Spleen (tissue), 7 donors: ENCODE data around the gene FN3K.

ENCODE experiments used
- POLR2A ChIP-seq, 3 donors: fragments of 450-650 bp; IDR thresholded peaks; one replicate each; pipeline ENCODE4 v1.5.1; 2017; ENCODE audit warnings: antibody characterized with exemption in 3 of 3, mild to moderate bottlenecking in 1 of 3
- POLR2AphosphoS5 ChIP-seq, 3 donors: sonication (generic); formaldehyde crosslinking; IDR thresholded peaks; one replicate each; pipeline ENCODE4 v1.5.1; 2017; ENCODE audit warnings: antibody characterized with exemption in 3 of 3
- TF ChIP-seq, protein P1 (sequence below), 11 experiments: fragments of 200-600 bp in 7 of 11; fragments of 450-650 bp in 4 of 11; sonication (generic) in 4 of 11; IDR thresholded peaks in 8 of 11; conservative IDR thresholded peaks in 3 of 11; 1 replicate in 7 of 11; 2 replicates in 4 of 11; pipeline versions ENCODE4 v1.4.0 to v1.8.0; 2016 to 2021; ENCODE audit warnings: antibody characterized with exemption in 11 of 11, inconsistent platforms in 4 of 11, mild to moderate bottlenecking in 1 of 11
- donor health status: DM: no; HTN: no; CAD: no; lungs with moderate emphysema.
- donor health status: DM: no; HTN: no; CAD: no.
- donor health status: DM: no; HTN: no; CAD: no.

DNA sequence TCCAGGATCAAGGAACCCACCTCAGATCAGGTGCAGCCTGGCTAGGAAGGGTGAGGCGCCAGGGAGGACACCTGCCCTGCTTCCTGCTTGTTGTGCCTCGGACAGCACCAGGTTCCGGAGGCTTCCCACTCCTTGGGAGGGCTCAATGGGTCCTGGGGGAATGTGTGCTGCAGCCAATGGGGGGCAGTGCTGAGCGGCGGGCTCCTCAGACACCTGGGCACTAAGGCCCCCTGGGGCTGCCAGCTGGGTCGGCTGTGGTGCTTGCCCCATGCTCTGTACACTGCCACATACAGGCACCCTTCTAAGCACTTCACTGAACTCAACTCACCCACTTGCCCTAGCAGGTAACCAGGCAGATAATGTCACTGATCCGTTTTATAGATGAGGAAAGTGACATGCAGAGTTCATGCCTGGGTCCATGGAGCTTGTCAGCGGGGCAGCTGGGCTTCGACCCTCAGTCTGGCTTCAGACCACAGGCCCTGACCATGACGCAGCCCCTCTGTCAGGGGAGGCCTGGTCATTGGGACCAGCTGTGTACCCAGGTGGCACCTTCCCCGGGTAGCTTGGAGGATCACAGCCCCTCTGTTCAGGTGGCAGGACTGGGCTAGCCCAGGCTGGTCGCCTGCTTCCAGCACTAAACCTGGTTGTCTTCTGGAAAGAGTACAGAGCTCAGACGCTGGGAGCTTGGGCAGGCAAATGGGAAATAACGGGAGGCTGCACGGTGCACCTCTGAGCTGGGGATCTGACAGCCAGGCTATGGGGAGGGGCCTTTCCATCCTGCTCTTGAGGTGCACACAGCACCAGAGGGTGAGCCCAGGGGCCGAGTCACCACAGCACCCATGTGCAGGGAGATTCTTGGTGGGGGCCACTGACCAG is 8.2 kb downstream of the FN3K start:
- TF ChIP-seq, protein P1, sequence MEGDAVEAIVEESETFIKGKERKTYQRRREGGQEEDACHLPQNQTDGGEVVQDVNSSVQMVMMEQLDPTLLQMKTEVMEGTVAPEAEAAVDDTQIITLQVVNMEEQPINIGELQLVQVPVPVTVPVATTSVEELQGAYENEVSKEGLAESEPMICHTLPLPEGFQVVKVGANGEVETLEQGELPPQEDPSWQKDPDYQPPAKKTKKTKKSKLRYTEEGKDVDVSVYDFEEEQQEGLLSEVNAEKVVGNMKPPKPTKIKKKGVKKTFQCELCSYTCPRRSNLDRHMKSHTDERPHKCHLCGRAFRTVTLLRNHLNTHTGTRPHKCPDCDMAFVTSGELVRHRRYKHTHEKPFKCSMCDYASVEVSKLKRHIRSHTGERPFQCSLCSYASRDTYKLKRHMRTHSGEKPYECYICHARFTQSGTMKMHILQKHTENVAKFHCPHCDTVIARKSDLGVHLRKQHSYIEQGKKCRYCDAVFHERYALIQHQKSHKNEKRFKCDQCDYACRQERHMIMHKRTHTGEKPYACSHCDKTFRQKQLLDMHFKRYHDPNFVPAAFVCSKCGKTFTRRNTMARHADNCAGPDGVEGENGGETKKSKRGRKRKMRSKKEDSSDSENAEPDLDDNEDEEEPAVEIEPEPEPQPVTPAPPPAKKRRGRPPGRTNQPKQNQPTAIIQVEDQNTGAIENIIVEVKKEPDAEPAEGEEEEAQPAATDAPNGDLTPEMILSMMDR (IDR thresholded peaks at IDR 0.05 in 8 of 11, conservative IDR thresholded peaks at IDR 0.05 in 3 of 11) = no peak
- TF ChIP-seq POLR2AphosphoS5 (IDR thresholded peaks at IDR 0.05) (no peak), POLR2A (IDR thresholded peaks at IDR 0.05) (no peak)
